NB4 (cell line): Measurements from ENCODE around the gene WDFY4.

Experiments
- MYC ChIP-seq: IDR thresholded peaks from 2 replicates; pipeline ENCODE4 v1.6.1; 2011; ENCODE audit warnings: low read depth, low read length
- POLR2A ChIP-seq: IDR thresholded peaks from 2 replicates; pipeline ENCODE4 v1.6.1; 2011; ENCODE audit warnings: mild to moderate bottlenecking; ENCODE audit not compliant: insufficient read length; ENCODE audit errors: extremely low read depth
- TF ChIP-seq, protein P1 (sequence below): IDR thresholded peaks from one replicate; pipeline ENCODE4 v1.5.1; 2012; ENCODE audit warnings: low read depth, low read length
- TF ChIP-seq, protein P2 (sequence below): IDR thresholded peaks from 2 replicates; pipeline ENCODE4 v1.6.1; 2011; ENCODE audit warnings: low read depth, low read length

DNA sequence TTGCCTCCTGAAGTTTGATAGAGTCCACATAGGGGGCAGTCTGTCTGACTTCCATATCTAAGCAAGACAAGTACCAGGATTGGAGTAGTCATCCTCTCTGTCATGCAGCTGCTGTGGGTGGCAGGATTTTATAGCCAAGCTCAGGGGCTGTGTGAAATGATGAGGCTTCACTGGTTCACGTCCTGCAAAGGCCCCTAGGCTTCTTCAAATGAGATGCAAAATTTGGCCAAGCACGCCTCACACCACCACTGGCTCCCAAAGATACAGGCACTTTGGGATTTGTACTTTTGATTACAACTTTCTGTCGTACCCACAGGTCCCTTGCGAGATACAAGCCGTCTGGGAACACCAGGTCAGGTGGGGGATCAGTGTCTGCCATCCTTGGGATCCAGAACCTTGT, 67.1 kb downstream of the WDFY4 start:
- TF ChIP-seq, protein P1, sequence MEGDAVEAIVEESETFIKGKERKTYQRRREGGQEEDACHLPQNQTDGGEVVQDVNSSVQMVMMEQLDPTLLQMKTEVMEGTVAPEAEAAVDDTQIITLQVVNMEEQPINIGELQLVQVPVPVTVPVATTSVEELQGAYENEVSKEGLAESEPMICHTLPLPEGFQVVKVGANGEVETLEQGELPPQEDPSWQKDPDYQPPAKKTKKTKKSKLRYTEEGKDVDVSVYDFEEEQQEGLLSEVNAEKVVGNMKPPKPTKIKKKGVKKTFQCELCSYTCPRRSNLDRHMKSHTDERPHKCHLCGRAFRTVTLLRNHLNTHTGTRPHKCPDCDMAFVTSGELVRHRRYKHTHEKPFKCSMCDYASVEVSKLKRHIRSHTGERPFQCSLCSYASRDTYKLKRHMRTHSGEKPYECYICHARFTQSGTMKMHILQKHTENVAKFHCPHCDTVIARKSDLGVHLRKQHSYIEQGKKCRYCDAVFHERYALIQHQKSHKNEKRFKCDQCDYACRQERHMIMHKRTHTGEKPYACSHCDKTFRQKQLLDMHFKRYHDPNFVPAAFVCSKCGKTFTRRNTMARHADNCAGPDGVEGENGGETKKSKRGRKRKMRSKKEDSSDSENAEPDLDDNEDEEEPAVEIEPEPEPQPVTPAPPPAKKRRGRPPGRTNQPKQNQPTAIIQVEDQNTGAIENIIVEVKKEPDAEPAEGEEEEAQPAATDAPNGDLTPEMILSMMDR, result no peak
- TF ChIP-seq, protein P2, sequence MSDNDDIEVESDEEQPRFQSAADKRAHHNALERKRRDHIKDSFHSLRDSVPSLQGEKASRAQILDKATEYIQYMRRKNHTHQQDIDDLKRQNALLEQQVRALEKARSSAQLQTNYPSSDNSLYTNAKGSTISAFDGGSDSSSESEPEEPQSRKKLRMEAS, result no peak
- TF ChIP-seq POLR2A (no peak), MYC (no peak)
